HCEC 1CT (cell line): ENCODE data around the gene URGCP.
"Not testable (repeated sequence)": the region's sequence is repeated elsewhere in the genome, so short reads cannot be mapped to it uniquely, and the experiment has no call there.

Experiments used
- DNase-seq: peaks from one replicate; pipeline ENCODE4 v3.0.0-alpha.2; 2017

The URGCP gene

DNA sequence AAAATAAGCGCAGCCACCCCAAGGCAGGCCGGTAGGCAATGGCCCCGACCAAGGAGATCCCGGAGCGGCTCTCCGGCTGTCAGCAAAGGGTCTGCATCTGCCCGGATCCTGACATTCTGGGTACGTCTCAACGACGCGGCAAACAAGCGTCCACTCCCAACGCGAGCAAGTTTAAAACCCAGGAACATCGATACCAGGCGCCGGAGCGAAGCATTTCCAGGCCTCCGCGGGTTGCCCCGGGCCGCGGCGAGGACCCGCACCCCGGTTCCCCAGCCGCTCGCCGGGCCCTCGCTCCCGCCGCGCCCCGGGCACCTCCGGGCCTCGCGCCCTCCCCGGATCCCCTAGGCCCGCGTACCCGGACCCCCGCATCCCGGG lies 453 bp downstream of the URGCP start:
- DNase-seq = peak; percentile 23

DNA sequence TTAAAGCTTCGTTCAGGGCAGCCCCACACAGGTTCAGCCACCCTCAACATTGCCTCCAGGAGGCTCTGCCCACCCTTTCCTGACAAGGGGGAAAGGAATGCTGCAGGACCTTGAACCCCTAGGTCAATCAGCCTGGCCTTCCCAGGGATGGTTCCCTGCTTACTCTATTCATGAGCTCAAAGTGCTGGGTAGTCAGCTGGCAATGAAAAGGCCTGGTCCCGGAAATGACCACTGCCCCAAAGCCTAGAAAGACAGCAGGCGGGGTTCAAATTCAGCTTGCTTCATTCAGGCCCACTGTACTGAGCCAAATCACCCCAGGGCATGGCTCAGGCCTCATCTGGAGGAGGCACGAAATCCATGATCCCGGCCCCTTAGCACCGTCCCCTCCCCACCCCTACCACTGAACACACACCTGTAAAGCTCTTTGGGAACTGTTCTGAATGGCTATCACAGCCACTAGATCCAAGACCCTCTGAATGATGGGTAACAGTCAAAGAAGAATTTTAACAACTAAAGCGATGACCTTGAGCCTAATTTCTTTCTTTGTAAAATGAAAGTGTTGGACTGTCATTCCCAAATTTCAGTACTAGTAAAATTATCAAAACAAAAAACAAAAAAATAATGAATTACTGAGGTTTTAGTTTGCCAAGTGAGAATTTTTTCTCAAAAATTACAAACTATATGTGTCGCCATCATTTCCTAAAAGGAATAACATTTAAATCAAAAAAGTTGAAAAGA lies 1.0 kb downstream of the URGCP start:
- DNase-seq = peak; percentile 14

DNA sequence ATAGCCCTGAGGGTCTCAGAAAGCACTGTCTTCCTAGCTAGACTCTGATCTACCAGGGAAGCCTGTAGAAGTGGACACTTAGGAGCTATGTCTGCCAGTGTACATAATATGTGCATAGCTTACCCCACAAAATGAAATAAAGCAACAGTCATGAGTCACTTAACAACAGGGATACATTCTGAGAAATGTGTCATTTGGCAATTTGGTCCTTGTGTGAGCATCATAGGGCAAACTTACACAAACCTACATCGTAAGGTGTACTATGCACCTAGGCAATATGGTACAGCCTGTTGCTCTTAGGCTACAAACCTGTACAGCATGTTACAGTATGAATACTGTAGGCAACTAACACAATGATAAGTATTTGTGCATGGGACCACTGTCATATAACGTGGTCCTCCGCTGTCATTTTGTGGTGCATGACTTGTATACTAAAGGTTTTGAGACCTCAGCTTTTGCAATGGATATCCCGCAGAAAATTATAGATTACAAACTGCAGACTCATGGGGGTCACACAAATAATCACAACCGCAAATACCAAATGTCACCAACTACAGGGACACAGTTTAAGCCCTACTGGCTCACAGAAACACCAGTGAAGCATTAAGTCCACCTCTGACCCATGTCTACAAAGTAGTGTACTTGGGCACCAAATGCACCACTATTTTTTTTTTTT lies 1.7 kb downstream of the URGCP start:
- peak; percentile 18 for DNase-seq

DNA sequence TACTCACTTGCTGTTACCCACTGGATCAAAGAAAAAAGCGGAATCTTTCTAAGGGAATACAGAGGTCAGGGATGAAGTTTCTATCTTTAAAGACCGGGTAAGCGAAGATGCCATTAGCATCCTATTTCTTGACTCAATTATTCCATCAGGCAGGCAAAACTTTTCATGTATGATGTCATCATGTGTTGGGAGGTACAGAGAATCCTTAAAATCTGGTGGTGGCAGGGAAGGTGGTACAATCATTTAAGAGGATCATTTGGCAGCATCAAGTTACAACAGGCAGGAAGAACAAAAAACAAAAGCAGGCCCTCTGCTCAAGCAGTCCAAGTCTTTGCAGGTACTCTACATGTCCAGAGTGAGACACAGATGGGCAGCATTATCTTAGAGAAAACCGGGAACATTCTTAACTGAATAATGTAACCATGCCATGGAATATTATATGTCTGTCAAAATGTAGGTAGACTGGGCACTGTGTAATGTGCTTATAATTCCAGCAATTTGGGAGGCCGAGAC lies 3.8 kb downstream of the URGCP start:
- no peak for DNase-seq

DNA sequence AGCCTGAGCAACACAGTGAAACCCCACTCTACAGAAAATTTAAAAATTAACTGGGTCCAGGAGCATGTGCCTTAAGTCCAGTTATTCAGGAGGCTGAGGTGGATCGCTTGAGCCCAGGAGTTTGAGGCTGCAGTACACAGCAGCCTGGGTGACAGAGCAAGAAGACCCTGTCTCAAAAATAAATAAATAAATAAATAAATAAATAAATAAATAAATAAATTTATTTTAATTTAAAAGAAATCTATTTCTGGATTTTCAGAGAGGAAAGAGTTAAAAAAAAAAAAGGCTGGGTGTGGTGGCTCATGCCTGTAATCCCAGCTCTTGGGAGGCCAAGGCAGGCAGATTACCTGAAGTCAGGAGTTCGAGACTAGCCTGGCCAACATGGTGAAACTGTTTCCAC lies 7.8 kb downstream of the URGCP start:
- DNase-seq = not testable (repeated sequence)

DNA sequence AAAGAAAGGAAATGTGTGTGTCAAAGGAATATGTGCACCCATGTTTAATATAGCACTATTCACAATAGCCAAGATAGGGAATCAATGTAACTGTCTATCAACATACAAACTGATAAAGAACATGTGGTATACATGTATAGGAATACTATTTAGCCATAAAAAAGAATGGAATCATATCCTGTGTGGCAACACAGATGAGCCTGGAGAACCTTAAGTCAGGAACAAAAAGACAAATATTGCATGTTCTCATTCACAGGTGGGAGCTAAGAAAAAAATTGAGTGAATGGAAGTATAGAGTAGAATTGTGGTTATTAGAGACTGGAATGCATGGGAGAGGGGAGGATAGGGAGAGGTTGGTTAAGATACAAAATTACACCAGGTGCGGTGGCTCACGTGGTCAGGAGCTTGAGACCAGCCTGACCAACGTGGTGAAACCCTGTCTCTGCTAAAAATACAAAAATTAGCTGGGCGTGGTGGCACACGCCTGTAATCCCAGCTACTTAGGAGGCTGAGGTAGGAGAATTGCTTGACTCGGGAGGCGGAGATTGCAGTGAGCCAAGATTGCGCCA lies 10.5 kb downstream of the URGCP start:
- no peak for DNase-seq

DNA sequence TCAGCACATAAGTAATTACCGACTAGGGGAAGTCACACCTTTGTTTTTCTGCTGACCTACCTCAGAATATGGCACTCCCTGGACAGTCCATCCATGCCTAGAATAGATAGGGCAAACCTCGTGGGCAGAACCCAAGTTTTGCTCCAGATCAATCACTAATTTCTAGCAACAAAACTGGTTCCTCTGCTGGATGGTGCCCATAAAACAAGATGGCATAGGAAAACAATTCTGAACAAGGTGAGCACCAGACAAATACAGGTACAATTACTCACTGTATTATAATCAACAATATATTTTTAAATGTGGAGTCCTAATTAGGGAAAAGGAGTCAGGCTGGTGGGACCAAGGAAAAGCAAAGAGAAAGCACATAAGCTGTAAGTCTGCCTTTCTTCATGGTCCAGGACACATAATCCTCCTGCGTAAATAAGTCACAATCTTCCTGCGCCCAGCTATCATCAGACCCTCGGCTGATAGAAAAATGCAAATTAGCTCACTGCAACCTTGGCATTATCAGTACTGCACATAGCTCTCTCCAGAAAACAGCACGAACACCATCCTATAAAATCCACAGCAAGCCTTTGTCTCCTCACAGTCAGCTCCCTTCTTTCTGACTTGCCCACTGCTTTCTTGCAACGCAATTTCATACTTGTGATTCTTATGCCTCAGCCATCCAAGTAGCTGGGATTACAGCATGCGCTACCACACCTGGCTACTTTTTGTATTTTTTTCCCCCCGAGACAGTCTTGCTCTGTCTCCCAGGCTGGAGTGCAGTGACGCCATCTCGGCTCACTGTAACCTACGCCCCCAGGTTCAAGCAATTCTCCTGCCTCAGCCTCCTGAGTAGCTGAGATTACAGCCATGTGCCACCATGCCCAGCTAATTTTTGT lies 15.1 kb downstream of the URGCP start:
- no peak for DNase-seq

DNA sequence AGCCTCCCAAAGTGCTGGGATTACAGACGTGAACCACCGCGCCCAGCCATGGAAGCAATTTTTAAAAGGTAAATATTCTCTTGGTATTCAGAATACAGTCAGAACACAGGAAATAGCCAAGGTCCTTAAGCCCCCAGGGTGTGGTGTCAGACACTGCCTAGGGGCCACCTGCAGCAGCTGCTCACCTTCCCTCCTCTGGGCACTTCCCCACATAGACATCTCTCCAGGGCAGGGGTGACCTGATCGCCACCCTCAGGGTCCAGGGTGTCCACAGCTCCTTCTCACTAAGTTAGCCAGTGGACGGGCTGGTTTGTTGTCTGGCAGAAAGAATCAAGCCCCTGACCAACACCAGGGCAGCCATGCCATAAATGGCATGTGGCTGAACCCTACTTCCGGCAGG lies 15.9 kb downstream of the URGCP start:
- no peak for DNase-seq

DNA sequence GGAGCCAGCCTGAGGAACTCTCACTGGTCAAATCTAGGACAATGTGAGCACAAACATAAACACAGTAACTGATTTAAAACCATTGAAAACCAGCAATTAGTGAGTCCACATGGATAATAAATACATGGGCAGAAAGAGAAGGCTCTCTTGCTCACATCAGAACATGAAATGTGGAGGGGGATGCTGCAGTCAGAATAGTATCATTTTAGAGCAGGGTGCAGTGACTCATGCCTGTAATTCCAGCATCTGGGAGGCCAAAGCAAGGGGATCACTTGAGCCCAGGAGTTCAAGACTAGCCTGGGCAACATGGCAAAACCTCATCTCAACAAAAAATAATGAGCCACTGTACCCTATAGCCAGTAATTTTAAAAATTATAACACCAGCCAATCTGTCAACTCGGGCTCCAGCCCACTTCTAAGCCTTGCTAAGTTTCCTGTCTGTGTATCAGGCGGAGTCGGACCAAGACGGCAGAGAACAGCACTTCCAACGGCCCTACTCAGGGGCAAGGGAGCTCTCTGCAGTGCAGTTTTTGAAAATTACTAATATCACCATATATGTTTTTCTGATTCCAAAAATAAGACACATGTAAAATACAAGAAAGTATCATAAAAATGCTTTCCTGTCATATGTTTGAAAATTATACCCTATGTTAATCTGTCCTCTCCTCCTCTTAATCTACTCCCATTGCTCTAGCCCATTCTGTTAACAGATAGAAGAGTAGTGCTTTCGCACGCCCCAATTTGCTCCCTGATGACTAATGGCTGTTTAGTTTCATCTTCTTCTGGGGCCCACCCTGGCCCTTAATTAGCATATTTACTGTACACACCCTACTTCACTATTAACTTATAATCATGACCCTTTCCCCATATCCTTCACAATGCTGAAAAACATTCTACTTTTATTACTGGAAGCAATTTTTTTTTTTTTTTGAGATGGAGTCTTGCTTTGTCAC lies 17.1 kb downstream of the URGCP start:
- peak; percentile 29 for DNase-seq

DNA sequence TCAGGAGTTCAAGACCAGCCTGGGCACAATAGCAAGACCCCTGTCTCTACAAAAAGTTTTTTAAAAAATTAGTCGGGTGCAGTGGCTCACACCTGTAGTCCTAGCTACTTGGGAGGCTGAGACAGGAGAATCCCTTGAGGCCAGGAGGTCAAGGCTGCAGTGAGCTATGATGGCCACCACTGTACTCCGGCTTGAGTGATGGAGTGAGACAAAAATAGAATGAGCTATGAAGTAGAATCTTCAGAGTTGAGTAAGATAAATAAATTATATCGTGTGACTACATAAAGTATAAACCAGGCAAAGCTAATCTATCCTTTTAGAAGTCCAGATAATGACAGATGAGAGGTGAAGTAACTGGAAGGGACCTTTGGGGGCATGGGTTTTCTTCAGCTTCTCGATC lies 21.8 kb downstream of the URGCP start:
- no peak for DNase-seq

DNA sequence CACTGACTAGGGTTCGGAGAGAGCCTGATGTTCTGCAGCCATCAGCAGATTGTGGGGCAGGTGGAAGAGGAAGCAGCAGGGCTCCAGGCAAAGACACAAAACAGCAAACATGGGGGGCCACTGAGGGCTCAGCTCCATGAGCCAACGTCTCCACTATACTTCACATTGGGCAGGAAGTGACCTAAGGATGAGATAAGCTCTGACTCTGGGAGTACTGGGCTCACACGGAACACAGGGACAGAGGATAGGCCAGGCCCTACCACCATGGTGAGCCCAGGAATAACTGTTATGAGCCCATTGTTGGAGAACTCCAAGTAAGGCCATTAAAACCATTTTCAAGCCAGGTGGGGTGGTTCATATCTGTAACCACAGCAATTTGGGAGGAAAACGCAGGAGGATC lies 22.2 kb downstream of the URGCP start:
- DNase-seq = no peak

DNA sequence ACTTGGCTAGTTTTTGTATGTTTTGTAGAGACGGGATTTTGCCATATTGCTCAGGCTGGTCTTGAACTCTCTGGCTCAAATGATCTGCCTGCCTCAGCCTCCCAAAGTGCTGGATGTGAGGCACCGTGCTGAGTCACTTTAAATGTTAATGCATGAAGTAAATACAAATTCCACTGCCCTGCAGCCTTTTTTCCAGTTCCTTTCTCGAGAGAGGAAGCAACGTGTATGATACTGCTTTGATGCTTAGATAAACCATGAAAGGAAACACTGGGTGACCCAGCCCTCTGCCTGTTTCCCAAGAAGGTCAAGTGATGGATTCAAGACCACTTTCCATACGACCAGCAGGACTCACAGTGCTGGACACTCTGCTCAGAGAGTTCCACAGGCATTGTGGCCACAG lies 25.8 kb downstream of the URGCP start:
- DNase-seq = no peak

DNA sequence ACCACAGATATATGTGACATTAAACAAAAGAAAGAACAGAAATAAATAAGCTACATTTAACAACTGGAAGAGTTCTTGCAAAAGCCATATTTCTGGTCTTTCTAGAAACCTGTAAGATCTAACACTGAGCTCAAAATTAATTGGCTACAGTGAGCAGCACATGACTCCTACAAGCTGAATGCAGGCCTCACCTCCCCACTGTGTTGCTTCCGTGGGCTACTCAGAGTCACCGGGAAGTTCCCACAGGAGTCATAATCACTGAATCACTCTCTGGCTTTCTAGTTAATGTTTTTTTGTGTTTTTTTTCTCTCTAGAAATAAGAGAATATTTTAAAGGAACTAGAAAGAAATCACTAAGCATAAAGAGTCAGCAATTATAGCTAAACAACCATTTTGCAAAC lies 26.9 kb downstream of the URGCP start:
- DNase-seq = peak; percentile 48

DNA sequence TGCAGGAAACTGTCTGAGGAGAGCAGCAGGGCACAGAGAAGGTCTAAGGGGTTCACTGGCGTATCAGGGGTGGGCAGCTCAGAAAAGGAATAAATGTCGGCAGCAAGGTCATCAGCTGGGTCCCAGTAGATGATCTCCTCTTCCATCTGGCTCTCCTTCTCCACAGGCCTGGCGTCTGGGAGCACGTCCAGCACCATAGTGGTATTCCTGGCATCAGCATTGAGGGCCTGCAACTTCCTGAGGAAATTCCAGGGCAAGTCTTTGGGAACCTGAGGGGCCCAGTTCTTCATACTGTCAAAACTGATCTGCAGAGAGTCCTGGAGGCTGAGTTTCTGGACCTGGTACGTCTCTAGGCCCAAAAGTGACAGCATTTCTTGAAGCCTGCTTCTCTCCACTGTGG lies 27.5 kb downstream of the URGCP start:
- no peak for DNase-seq

DNA sequence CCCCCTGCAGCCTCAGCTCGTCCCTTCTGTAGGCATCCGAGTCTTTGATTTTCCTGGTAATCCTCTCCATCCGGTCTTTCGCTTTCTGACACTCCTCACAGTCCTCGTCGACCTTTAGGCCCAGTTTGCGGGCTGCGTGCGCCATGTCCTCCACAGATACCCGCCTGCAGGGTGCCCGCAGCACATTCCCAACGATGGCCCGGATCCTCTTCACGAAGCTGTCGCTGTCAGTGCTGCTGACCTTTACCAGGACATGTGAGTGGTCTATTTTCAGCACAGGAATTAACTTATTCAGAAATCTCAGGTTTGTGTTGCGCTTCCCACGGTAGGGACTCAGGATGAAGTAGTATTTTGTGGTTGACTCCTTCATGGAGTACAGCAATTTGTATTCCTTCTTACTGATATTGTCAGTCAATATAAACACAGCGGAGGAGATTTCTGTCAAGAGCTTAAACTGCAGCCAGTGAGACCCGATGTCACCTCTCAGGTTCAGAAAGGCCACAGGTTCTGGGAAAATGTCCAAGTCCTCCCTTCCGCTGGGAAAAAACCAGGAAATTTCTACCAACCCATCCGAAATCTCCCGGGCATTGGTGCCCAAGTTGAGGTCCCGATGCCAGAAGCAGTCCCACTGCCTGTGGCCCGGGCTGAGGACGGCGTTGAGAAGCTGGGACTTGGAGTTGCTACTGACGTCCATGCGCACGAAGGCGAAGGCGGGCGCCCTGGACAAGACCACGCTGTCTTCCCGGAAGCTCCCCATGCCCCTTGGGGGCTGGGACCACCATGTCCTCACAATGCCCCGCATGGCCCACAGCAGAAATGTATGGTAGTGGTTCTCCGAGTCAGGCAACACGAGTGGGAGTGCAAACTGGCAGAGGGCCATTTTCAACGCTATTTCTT lies 28.2 kb downstream of the URGCP start:
- no peak for DNase-seq

DNA sequence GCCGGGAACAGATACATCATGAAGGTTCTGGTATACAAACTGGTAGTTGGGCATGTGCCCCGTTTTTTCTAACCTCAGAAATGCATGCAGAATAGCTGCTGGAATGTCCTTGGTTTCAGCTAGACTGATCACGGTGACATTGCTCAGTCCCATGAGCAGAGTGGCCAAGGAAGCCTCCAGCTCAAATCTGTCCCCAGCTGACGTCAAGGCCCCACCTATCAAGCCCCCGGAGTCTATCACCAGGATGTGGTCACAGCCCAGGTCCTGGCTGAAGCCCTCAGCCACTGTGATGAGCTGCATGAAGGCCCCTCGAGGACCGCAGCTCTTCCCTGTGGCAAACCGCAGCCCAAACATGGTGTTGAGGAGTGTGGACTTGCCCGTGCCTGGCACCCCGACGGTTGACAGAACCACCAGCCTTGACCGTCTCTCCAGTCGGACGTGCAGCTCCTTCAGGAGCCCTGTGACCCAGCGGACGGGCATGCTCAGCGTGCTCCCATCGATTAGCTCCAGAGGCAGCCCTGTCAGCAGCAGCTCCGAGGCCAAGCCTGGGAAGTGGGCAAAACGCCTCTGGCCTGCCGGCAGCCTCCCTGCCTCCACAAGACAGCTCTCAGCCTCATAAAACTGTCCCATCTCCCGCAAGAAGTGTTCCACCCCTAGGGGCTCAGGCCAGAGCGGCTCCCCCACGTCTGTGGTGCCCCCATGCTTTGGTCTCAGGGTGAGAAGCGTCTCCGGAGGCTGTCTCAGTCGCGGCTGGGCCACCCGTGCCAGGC lies 29.2 kb downstream of the URGCP start:
- DNase-seq = no peak

DNA sequence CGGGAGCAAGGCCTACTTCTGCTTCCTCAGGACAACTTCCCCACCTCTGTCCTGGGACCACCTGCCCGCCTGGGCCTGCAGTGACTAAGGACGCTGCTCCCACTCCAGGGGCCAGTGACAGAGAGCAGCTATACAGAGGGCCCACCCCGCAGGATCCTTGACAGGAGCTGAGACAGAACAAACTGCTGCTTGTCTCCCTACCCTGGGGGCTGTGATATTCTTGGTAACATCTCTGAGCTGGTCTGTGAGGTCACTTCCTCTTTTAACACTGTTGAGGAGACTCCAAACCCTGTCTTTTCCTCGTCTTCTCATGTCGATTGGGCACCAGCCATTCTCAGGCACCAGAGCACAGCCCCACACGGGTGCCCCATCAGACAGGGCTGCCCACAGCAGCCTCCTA lies 30.2 kb downstream of the URGCP start:
- DNase-seq = no peak

DNA sequence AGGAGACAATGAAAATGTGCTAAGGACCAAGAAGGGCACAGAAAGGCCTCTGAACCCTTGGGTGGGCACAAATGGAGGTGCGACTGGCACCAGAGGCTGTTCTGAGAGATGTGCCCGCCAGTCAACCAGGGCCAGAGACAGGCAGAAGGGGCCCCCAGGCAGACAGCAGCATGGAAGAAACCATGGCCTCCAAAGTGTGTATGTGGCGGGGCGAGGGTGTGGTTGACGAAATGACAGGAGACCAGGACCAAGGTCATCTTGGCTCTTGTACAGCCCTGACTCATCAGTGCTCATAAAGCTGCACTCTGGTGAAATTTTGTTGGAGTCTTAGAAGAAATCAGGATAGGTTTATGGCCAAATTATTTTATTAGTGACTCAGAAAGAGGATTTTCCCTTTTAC lies 33.1 kb downstream of the URGCP start:
- DNase-seq = peak; percentile 81

DNA sequence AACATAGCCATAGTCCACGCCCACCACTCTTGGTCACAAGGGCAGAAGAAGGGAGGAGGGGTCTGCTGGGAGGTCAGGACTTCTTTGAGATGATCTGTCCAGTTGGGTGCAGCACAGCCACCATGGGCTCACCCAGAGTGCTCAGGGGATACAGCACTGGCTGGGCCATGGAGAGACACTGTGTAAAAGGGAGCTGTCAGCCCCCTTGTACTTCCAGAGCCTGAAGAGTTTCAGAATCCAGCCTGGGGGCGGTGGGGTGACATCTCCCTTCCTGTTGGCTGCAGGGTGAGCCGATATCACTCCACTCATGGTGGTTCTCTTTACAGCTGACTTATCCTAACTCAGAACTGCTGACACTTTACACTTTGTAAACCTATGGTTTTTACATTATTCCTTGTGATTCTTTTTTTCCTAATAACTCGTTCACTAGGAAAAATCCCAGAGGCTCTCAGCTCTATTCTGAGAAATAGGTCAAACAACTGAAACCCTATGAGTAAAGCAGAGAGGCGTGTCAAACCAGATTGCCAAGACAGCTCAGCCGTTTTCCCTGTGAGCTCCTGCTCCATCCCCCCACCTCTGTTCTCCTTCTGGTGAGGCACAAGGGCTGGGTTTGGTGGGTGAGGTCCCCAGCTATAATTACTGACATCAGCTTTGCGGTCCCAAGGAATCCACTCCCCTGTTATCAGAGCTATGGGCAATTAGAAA lies 33.8 kb downstream of the URGCP start:
- DNase-seq = peak; percentile 92
